ENCODE results near the gene BRK1. TPM values are rescaled to one million over a fixed set of nuclear protein-coding genes. Genes with fewer than 3 reads are reported as not detected.

BRK1 gene
- total and polyA plus RNA-seq, 4 donors, result 28.3 to 82.2 (median 67.9) TPM

DNA sequence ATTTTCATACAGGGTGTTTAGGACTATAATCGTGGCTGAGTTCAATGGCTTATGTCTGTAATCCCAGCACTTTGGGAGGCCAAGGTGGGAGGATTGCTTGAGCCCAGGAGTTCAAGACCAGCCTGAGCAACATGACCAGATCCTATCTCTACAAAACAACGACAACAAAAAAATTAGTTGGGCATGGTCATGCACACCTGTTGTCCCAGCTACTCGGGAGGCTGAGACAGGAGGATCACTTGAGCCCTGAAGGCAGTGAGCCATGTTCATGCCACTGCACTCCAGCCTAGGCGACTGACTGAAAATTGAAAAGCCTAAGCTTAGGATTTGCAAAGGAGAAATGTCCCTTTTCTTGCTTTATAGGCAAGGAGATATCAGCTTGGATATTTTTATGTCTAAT is 1.5 kb downstream of the BRK1 start:
- Histone ChIP-seq H3K9me3 (ENCODE audit: control insufficient read depth in 4 of 4, low read length in 3 of 4) (no peaks in the 10 kb centered on the region), H3K9ac (ENCODE audit: low read depth in 1 of 2, low read length in 2 of 2) (no peak overlapping the region), H3K36me3 (ENCODE audit: control insufficient read depth in 4 of 4, insufficient read depth in 3 of 4, low read depth in 1 of 4, low read length in 3 of 4) (peaks cover 1 to 8% (median 3%) of the 10 kb centered on the region in 4 donors), H3K4me3 (ENCODE audit: low read depth in 1 of 3, low read length in 3 of 3) (no peak overlapping the region), H3K4me1 (ENCODE audit: control insufficient read depth in 4 of 4, insufficient read depth in 4 of 4, low read length in 3 of 4) (peaks cover 3 to 12% (median 10%) of the 10 kb centered on the region in 4 donors), H3K27ac (ENCODE audit: low read depth in 1 of 2, low read length in 2 of 2) (no peak overlapping the region), H3K27me3 (ENCODE audit: control insufficient read depth in 4 of 4, insufficient read depth in 4 of 4, low read length in 3 of 4) (no peaks in the 10 kb centered on the region)
- 94% methylated on average over 4 of the region's 4 CpGs for WGBS
- TF ChIP-seq JUND (IDR thresholded peaks at IDR 0.05) (no peak), NR2F2 (IDR thresholded peaks at IDR 0.05) (no peak), EGR1 (IDR thresholded peaks at IDR 0.05; ENCODE audit: low read depth in 2 of 2) (no peak), RAD21 (IDR thresholded peaks at IDR 0.05) (no peak), GABPA (IDR thresholded peaks at IDR 0.05 in 1 of 2, conservative IDR thresholded peaks at IDR 0.05 in 1 of 2) (no peak), HNF4G (IDR thresholded peaks at IDR 0.05) (no peak), REST (IDR thresholded peaks at IDR 0.05) (no peak), RXRA (IDR thresholded peaks at IDR 0.05) (no peak)
- TF ChIP-seq, protein P1, sequence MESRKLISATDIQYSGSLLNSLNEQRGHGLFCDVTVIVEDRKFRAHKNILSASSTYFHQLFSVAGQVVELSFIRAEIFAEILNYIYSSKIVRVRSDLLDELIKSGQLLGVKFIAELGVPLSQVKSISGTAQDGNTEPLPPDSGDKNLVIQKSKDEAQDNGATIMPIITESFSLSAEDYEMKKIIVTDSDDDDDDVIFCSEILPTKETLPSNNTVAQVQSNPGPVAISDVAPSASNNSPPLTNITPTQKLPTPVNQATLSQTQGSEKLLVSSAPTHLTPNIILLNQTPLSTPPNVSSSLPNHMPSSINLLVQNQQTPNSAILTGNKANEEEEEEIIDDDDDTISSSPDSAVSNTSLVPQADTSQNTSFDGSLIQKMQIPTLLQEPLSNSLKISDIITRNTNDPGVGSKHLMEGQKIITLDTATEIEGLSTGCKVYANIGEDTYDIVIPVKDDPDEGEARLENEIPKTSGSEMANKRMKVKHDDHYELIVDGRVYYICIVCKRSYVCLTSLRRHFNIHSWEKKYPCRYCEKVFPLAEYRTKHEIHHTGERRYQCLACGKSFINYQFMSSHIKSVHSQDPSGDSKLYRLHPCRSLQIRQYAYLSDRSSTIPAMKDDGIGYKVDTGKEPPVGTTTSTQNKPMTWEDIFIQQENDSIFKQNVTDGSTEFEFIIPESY (IDR thresholded peaks at IDR 0.05), result no peak
- TF ChIP-seq, protein P2, sequence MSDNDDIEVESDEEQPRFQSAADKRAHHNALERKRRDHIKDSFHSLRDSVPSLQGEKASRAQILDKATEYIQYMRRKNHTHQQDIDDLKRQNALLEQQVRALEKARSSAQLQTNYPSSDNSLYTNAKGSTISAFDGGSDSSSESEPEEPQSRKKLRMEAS (IDR thresholded peaks at IDR 0.05), result no peak
- TF ChIP-seq, protein P3, sequence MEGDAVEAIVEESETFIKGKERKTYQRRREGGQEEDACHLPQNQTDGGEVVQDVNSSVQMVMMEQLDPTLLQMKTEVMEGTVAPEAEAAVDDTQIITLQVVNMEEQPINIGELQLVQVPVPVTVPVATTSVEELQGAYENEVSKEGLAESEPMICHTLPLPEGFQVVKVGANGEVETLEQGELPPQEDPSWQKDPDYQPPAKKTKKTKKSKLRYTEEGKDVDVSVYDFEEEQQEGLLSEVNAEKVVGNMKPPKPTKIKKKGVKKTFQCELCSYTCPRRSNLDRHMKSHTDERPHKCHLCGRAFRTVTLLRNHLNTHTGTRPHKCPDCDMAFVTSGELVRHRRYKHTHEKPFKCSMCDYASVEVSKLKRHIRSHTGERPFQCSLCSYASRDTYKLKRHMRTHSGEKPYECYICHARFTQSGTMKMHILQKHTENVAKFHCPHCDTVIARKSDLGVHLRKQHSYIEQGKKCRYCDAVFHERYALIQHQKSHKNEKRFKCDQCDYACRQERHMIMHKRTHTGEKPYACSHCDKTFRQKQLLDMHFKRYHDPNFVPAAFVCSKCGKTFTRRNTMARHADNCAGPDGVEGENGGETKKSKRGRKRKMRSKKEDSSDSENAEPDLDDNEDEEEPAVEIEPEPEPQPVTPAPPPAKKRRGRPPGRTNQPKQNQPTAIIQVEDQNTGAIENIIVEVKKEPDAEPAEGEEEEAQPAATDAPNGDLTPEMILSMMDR (IDR thresholded peaks at IDR 0.05; ENCODE audit: low read depth, low read length, missing input control), result no peak
- no peak for DNase-seq (ENCODE audit: low spot score)

DNA sequence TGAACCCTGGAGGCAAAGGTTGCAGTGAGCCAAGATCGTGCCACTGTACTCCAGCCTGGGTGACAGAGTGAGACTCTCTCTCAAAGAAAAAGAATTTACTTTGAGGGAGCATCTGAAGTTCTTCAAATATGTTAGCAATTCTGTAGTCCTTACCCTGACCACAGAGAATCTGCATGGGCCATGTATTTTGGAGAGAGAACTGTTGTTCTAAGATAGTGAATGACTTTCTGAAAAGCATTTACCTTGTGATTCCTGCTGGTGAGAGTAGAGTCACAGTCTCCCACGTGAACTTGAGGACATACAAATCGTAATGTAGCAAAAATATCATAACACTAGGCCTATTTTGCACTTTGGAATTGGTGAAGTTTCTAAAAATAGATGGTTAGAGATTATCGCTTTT is 3.9 kb downstream of the BRK1 start:
- H3K9ac ChIP-seq (ENCODE audit: low read depth in 1 of 2, low read length in 2 of 2), result no peak overlapping the region
- no peak for DNase-seq (ENCODE audit: low spot score)
- H3K9me3 ChIP-seq (ENCODE audit: control insufficient read depth in 4 of 4, low read length in 3 of 4), result no peaks in the 10 kb centered on the region
- no peak overlapping the region for H3K27ac ChIP-seq (ENCODE audit: low read depth in 1 of 2, low read length in 2 of 2)
- peaks cover 3 to 12% (median 10%) of the 10 kb centered on the region in 4 donors for H3K4me1 ChIP-seq (ENCODE audit: control insufficient read depth in 4 of 4, insufficient read depth in 4 of 4, low read length in 3 of 4)
- no peak overlapping the region for H3K4me3 ChIP-seq (ENCODE audit: low read depth in 1 of 3, low read length in 3 of 3)
- H3K27me3 ChIP-seq (ENCODE audit: control insufficient read depth in 4 of 4, insufficient read depth in 4 of 4, low read length in 3 of 4), result no peaks in the 10 kb centered on the region
- 90% methylated on average over 4 of the region's 4 CpGs for WGBS
- H3K36me3 ChIP-seq (ENCODE audit: control insufficient read depth in 4 of 4, insufficient read depth in 3 of 4, low read depth in 1 of 4, low read length in 3 of 4), result peaks cover 1 to 8% (median 3%) of the 10 kb centered on the region in 4 donors
- TF ChIP-seq NR2F2 (IDR thresholded peaks at IDR 0.05), result no peak
- no peak for TF ChIP-seq ATF3 (IDR thresholded peaks at IDR 0.05)
- TF ChIP-seq GABPA (IDR thresholded peaks at IDR 0.05 in 1 of 2, conservative IDR thresholded peaks at IDR 0.05 in 1 of 2), result no peak
- no peak for TF ChIP-seq TAF1 (conservative IDR thresholded peaks at IDR 0.05)
- TF ChIP-seq YY1 (IDR thresholded peaks at IDR 0.05), result no peak
- TF ChIP-seq RXRA (IDR thresholded peaks at IDR 0.05), result no peak
- TF ChIP-seq FOXA1 (IDR thresholded peaks at IDR 0.05), result no peak
- TF ChIP-seq RAD21 (IDR thresholded peaks at IDR 0.05), result no peak
- no peak for TF ChIP-seq REST (IDR thresholded peaks at IDR 0.05)
- TF ChIP-seq, protein P1 (IDR thresholded peaks at IDR 0.05), result no peak

All from liver (tissue), 9 donors.